CD14-positive monocyte (primary cell): ENCODE results near the gene OSBPL8. TPM values are rescaled to one million over a fixed set of nuclear protein-coding genes. Genes with fewer than 3 reads are reported as not detected.

Experiments used
- DNase-seq, 3 donors: peaks; one replicate each; pipeline ENCODE4 v3.0.0-alpha.2; 2011 to 2022
- H2AFZ ChIP-seq: 2 replicates; pipeline ENCODE4 v1.6.0; 2012; ENCODE audit warnings: mild to moderate bottlenecking, low read depth, low read length, inconsistent platforms; ENCODE audit not compliant: insufficient read depth, poor library complexity, severe bottlenecking
- H3K27ac ChIP-seq, 2 donors: 1 replicate in 1 of 2; 2 replicates in 1 of 2; pipeline ENCODE4 v1.5.1; 2012 to 2013; ENCODE audit warnings: low read length in 2 of 2, control low read depth in 1 of 2, inconsistent platforms in 1 of 2, low read depth in 1 of 2, mild to moderate bottlenecking in 1 of 2
- H3K27me3 ChIP-seq, 2 donors: one replicate each; pipeline versions ENCODE4 v1.6.0 to v1.6.1; 2011 to 2013; ENCODE audit warnings: low read length in 2 of 2; ENCODE audit not compliant: control insufficient read depth in 2 of 2, insufficient read depth in 2 of 2
- H3K36me3 ChIP-seq, 2 donors: replicated peaks in 1 of 2; 1 replicate in 1 of 2; 2 replicates in 1 of 2; pipeline versions ENCODE4 v1.5.1 to v1.6.1; 2012 to 2013; ENCODE audit warnings: low read length in 2 of 2, control low read depth in 1 of 2, inconsistent platforms in 1 of 2, mild to moderate bottlenecking in 1 of 2; ENCODE audit not compliant: insufficient read depth in 2 of 2, control insufficient read depth in 1 of 2
- H3K4me1 ChIP-seq, 2 donors: 1 replicate in 1 of 2; 2 replicates in 1 of 2; pipeline versions ENCODE4 v1.5.1 to v1.6.1; 2012 to 2013; ENCODE audit warnings: low read length in 2 of 2, control low read depth in 1 of 2, inconsistent platforms in 1 of 2, mild to moderate bottlenecking in 1 of 2, moderate library complexity in 1 of 2; ENCODE audit not compliant: insufficient read depth in 2 of 2, control insufficient read depth in 1 of 2
- H3K4me2 ChIP-seq: replicated peaks from 2 replicates; pipeline ENCODE3; 2012; ENCODE audit warnings: low read length, moderate library complexity, mild to moderate bottlenecking; ENCODE audit not compliant: poor library complexity, severe bottlenecking; ENCODE audit errors: extremely low read depth
- H3K4me3 ChIP-seq, 3 experiments: fragments of 200-600 bp in 1 of 3; sonication (generic) in 1 of 3; replicated peaks in 1 of 3; 1 replicate in 2 of 3; 2 replicates in 1 of 3; pipeline ENCODE4 v1.5.1; 2011 to 2013; ENCODE audit warnings: low read length in 3 of 3, mild to moderate bottlenecking in 3 of 3, control low read depth in 2 of 3, low read depth in 2 of 3, inconsistent platforms in 1 of 3, moderate library complexity in 1 of 3
- H3K79me2 ChIP-seq: 2 replicates; pipeline ENCODE4 v1.6.0; 2012; ENCODE audit warnings: mild to moderate bottlenecking, control low read depth, inconsistent platforms, low read length, moderate library complexity; ENCODE audit not compliant: insufficient read depth
- H3K9ac ChIP-seq: 2 replicates; pipeline ENCODE4 v1.6.0; 2017; ENCODE audit warnings: low read length, mild to moderate bottlenecking; ENCODE audit not compliant: insufficient read depth, poor library complexity, severe bottlenecking
- H3K9me3 ChIP-seq, 2 donors: replicated peaks in 1 of 2; 1 replicate in 1 of 2; 2 replicates in 1 of 2; pipeline versions ENCODE4 v1.5.1 to v1.6.1; 2012 to 2013; ENCODE audit warnings: low read length in 2 of 2, control low read depth in 1 of 2; ENCODE audit not compliant: control insufficient read depth in 1 of 2, insufficient read depth in 1 of 2
- H4K20me1 ChIP-seq: 2 replicates; pipeline ENCODE4 v1.6.0; 2012; ENCODE audit warnings: mild to moderate bottlenecking, low read length, control low read depth, moderate library complexity; ENCODE audit not compliant: insufficient read depth
- H3K27ac Mint-ChIP-seq, 7 donors: one replicate each; pipeline ENCODE4 v1.8.0; 2020; ENCODE audit warnings: mild to moderate bottlenecking in 7 of 7, mixed read lengths in 7 of 7, moderate library complexity in 6 of 7, inconsistent platforms in 2 of 7
- H3K27me3 Mint-ChIP-seq, 3 donors: one replicate each; pipeline ENCODE4 v1.8.0; 2021 to 2022; ENCODE audit warnings: low read depth in 3 of 3, mild to moderate bottlenecking in 3 of 3, mixed read lengths in 3 of 3, moderate library complexity in 3 of 3, inconsistent platforms in 1 of 3
- H3K36me3 Mint-ChIP-seq, 2 donors: one replicate each; pipeline ENCODE4 v1.8.0; 2020; ENCODE audit warnings: mixed read lengths in 2 of 2, inconsistent platforms in 1 of 2, mild to moderate bottlenecking in 1 of 2
- H3K4me1 Mint-ChIP-seq: one replicate; pipeline ENCODE4 v1.8.0; 2020; ENCODE audit warnings: mild to moderate bottlenecking, mixed read lengths
- H3K4me3 Mint-ChIP-seq, 2 donors: one replicate each; pipeline ENCODE4 v1.8.0; 2020; ENCODE audit warnings: mild to moderate bottlenecking in 2 of 2, mixed read lengths in 2 of 2, moderate library complexity in 1 of 2
- H3K9me3 Mint-ChIP-seq, 7 donors: one replicate each; pipeline ENCODE4 v1.8.0; 2020 to 2022; ENCODE audit warnings: mixed read lengths in 7 of 7, mild to moderate bottlenecking in 6 of 7, moderate library complexity in 6 of 7, inconsistent platforms in 2 of 7
- WGBS: methylation state at CpG from one replicate; pipeline ENCODE4 v1.1.5; 2013; ENCODE audit warnings: missing lambda C conversion rate; ENCODE audit not compliant: insufficient coverage; 5-methylcytosine and 5-hydroxymethylcytosine counted together
- intact Hi-C, 2 donors: fragments of 100-400 bp; cut with micrococcal nuclease; formaldehyde crosslinking; loops; one replicate each; pipeline versions ENCODE4 v1.15.0 to v1.15.1; 2023
- polyA plus RNA-seq, 3 donors: library from polyadenylated mRNA; depleted of rRNA in 1 of 3; unstranded in 2 of 3; stranded (reverse) in 1 of 3; fragments of 300-500 nt in 2 of 3; fragments of >200 nt in 1 of 3; fragmentation: Illumina TruSeq in 2 of 3; gene quantifications; 1 replicate in 2 of 3; 2 replicates in 1 of 3; pipeline ENCODE4 v1.2.3, GENCODE V29; 2012 to 2021
- TF ChIP-seq, protein P1 (sequence below): fragments of 200-600 bp; IDR thresholded peaks from one replicate; pipeline ENCODE4 v1.8.0; 2022; ENCODE audit warnings: antibody characterized with exemption, mild to moderate bottlenecking

OSBPL8 gene
- polyA plus RNA-seq, 3 donors: 25.3 to 167 (median 147) TPM

GRCh38 chr12:76428117-76428516, 131.5 kb downstream of the OSBPL8 start:
- H3K9me3 ChIP-seq: peaks cover 8 to 30% of the 10 kb centered on the region in 2 donors
- intact Hi-C loops: no loop called here
- no peak overlapping the region for H3K4me2 ChIP-seq
- no peak overlapping the region for H3K9ac ChIP-seq
- H3K4me3 Mint-ChIP-seq: no peak overlapping the region
- H3K27ac Mint-ChIP-seq: no peak overlapping the region
- H3K79me2 ChIP-seq: peaks cover 91% of the 10 kb centered on the region
- H3K4me3 ChIP-seq: no peak overlapping the region
- no peaks in the 10 kb centered on the region for H3K27me3 Mint-ChIP-seq
- peaks cover 83% of the 10 kb centered on the region for H4K20me1 ChIP-seq
- peaks cover 3 to 28% (median 22%) of the 10 kb centered on the region in 7 donors for H3K9me3 Mint-ChIP-seq
- no peaks in the 10 kb centered on the region for H3K4me1 Mint-ChIP-seq
- no peaks in the 10 kb centered on the region for H3K4me1 ChIP-seq
- H3K36me3 Mint-ChIP-seq: peaks cover 6 to 35% of the 10 kb centered on the region in 2 donors
- TF ChIP-seq, protein P1, sequence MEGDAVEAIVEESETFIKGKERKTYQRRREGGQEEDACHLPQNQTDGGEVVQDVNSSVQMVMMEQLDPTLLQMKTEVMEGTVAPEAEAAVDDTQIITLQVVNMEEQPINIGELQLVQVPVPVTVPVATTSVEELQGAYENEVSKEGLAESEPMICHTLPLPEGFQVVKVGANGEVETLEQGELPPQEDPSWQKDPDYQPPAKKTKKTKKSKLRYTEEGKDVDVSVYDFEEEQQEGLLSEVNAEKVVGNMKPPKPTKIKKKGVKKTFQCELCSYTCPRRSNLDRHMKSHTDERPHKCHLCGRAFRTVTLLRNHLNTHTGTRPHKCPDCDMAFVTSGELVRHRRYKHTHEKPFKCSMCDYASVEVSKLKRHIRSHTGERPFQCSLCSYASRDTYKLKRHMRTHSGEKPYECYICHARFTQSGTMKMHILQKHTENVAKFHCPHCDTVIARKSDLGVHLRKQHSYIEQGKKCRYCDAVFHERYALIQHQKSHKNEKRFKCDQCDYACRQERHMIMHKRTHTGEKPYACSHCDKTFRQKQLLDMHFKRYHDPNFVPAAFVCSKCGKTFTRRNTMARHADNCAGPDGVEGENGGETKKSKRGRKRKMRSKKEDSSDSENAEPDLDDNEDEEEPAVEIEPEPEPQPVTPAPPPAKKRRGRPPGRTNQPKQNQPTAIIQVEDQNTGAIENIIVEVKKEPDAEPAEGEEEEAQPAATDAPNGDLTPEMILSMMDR: no peak
- H3K27me3 ChIP-seq: no peaks in the 10 kb centered on the region
- DNase-seq: no peak
- H3K27ac ChIP-seq: no peak overlapping the region
- no peak overlapping the region for H2AFZ ChIP-seq
- peaks cover 0 to 23% of the 10 kb centered on the region in 2 donors for H3K36me3 ChIP-seq

DNA sequence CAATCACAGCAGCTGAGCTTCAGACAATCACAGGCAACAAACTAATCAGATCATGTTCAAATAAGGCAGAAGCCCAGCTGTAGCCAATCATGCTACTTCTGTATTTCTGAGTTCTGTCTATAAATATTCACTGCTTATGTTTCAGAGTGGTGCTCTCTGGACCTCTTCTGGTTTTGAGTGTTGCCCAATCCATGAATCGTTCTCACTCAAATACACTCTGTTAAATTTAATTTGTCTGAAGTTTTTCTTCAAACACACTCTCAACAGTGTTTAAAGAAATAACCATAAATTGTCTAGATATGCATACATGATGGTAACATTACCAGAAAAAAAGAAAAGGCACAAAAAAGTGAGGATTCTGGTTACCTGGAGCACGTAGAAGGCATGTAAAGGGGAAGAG, 133.4 kb downstream of the OSBPL8 start:
- DNase-seq: no peak
- Histone ChIP-seq H3K9ac (no peak overlapping the region), H3K4me3 (no peak overlapping the region), H3K79me2 (peaks cover 83% of the 10 kb centered on the region), H3K36me3 (peaks cover 0 to 23% of the 10 kb centered on the region in 2 donors), H3K27me3 (no peaks in the 10 kb centered on the region), H3K27ac (no peak overlapping the region), H3K9me3 (peaks cover 3 to 20% of the 10 kb centered on the region in 2 donors), H3K4me2 (no peak overlapping the region), H4K20me1 (peaks cover 82% of the 10 kb centered on the region), H3K4me1 (no peaks in the 10 kb centered on the region), H2AFZ (no peak overlapping the region)
- Mint-ChIP-seq H3K27ac (no peak overlapping the region), H3K9me3 (peaks cover 3 to 14% (median 11%) of the 10 kb centered on the region in 7 donors), H3K36me3 (peaks cover 5 to 16% of the 10 kb centered on the region in 2 donors), H3K4me1 (no peaks in the 10 kb centered on the region), H3K27me3 (no peaks in the 10 kb centered on the region), H3K4me3 (no peak overlapping the region)
- no CpG with 5 or more reads among the region's 2 CpGs for WGBS
- intact Hi-C loops: no loop called here
- TF ChIP-seq, protein P1: no peak
